Immature natural killer cell (primary cell): ENCODE results near the gene TOPBP1. TPM values are rescaled to one million over a fixed set of nuclear protein-coding genes. Genes with fewer than 3 reads are reported as not detected.

Experiments used
- DNase-seq, 3 donors: peaks; one replicate each; pipeline ENCODE4 v3.0.0; 2022; ENCODE audit warnings: mixed read lengths in 1 of 3
- H3K27ac Mint-ChIP-seq, 6 donors: one replicate each; pipeline ENCODE4 v1.8.0; 2020; ENCODE audit warnings: mixed read lengths in 6 of 6, mild to moderate bottlenecking in 5 of 6, inconsistent platforms in 4 of 6, moderate library complexity in 3 of 6
- H3K27me3 Mint-ChIP-seq, 3 donors: one replicate each; pipeline ENCODE4 v1.8.0; 2020 to 2021; ENCODE audit warnings: low read depth in 3 of 3, mild to moderate bottlenecking in 3 of 3, mixed read lengths in 3 of 3, moderate library complexity in 3 of 3, inconsistent platforms in 1 of 3
- H3K36me3 Mint-ChIP-seq, 3 donors: one replicate each; pipeline ENCODE4 v1.8.0; 2020; ENCODE audit warnings: mixed read lengths in 3 of 3, inconsistent platforms in 2 of 3, mild to moderate bottlenecking in 2 of 3
- H3K4me1 Mint-ChIP-seq, 2 donors: one replicate each; pipeline ENCODE4 v1.8.0; 2020; ENCODE audit warnings: inconsistent platforms in 2 of 2, mild to moderate bottlenecking in 2 of 2, mixed read lengths in 2 of 2, moderate library complexity in 1 of 2
- H3K4me3 Mint-ChIP-seq, 5 donors: one replicate each; pipeline ENCODE4 v1.8.0; 2020; ENCODE audit warnings: mild to moderate bottlenecking in 5 of 5, mixed read lengths in 5 of 5, inconsistent platforms in 3 of 5, moderate library complexity in 3 of 5
- H3K9me3 Mint-ChIP-seq, 6 donors: one replicate each; pipeline ENCODE4 v1.8.0; 2020; ENCODE audit warnings: mild to moderate bottlenecking in 6 of 6, mixed read lengths in 6 of 6, inconsistent platforms in 4 of 6, moderate library complexity in 3 of 6
- polyA plus RNA-seq, 3 donors: library from polyadenylated mRNA; unstranded; fragments of 300-500 nt; fragmentation: Illumina TruSeq; gene quantifications; one replicate each; pipeline ENCODE4 v1.2.3, GENCODE V29; 2021

Gene TOPBP1
- polyA plus RNA-seq, 3 donors from 2014 or later: 5.2 to 16.3 (median 12.2) TPM

DNA sequence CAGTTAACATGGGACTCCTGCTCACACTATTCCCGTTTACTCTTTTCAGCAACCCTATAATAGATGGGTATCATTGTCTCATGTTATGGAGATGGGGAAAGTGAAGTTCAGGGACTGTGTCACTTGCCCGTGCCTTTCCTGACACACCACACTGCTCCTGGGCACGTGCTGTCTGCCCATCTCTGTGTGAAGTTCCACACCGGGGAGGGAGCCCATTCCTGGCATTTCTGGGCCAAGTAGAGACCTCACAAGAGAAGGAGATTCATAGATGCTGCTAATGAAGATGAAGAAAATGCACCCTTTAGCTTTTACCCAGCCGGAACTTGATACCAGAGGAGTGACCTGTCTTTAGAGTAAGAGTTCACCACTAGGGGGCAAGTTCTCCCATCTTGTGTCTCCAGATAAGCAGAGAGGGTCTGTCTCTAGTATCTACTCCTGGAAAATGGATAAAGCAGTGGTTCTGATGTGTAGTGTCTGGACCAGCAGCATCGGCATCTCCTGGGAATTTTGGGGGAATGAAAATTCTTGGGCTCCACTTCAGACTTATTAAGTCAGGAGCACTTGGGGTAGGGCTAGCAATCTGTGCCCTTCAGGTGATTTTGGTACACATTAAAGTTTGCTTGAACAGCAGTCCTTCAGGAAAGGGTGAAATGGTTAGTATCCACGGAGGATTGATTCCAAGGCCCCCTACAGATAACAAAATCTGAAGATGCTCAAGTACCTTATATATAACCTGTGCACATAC, 2.0 kb upstream of the TOPBP1 start:
- H3K4me1 Mint-ChIP-seq: peaks cover 42 to 50% of the 10 kb centered on the region in 2 donors
- peak overlapping the region; percentile 86 to 98 (median 88) for H3K27ac Mint-ChIP-seq
- peaks cover 0 to 8% (median 0%) of the 10 kb centered on the region in 3 donors for H3K27me3 Mint-ChIP-seq
- peak overlapping the region; percentile 40 to 99 (median 73) for H3K4me3 Mint-ChIP-seq
- peaks cover 0 to 2% (median 0%) of the 10 kb centered on the region in 6 donors for H3K9me3 Mint-ChIP-seq
- H3K36me3 Mint-ChIP-seq: peaks cover 0 to 5% (median 0%) of the 10 kb centered on the region in 3 donors
- DNase-seq: peak; percentile 44 to 53 (median 47)

DNA sequence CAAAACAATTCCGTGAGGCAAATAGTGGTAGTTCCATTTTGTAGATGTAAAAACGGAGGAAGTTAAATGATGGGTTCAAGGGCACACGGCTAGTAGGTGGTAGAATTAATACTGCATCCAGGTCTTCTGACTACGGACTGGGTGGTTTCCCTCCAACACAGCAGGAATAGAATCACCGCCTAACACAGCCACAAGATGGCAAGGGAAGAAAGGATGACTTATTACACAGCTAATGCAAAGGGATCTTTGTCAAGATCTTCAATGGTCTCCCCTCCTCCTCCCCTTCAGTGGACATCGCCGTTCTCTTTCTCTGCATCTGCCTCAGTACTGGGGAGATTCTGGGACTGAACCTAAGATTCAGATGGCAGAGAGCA, 524 bp upstream of the TOPBP1 start:
- Mint-ChIP-seq H3K9me3 (peaks cover 0 to 2% (median 0%) of the 10 kb centered on the region in 6 donors), H3K36me3 (peaks cover 0 to 8% (median 5%) of the 10 kb centered on the region in 3 donors), H3K4me1 (peaks cover 43 to 50% of the 10 kb centered on the region in 2 donors), H3K27ac (peak overlapping the region; percentile 98 to 99 (median 98)), H3K4me3 (peak overlapping the region; percentile 96 to 99 (median 98)), H3K27me3 (peaks cover 0 to 8% (median 0%) of the 10 kb centered on the region in 3 donors)
- no peak for DNase-seq

DNA sequence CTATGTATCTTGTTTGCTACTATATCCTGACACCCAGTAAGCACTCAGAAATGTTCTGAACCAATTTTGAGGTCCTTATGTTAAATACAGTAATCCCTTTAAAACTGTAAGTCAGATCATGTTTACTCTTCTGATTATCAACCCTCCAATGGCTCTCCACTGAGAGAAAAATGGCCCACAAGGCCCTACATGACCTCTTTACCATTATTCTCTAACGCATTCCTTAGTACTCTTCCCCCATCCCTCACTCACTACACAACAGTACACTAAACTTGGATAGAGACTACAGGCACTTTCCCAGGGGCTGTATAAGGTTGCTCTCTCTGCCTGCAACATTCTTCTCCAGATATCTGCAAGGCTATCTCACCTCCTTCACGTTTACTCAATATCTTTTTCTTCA, 1.9 kb downstream of the TOPBP1 start:
- Mint-ChIP-seq H3K4me3 (peak overlapping the region; percentile 18 to 98 (median 86)), H3K4me1 (peaks cover 43 to 50% of the 10 kb centered on the region in 2 donors), H3K27ac (peak overlapping the region in 5 of 6 donors; percentile 16 to 98 (median 82)), H3K36me3 (peaks cover 0 to 24% (median 9%) of the 10 kb centered on the region in 3 donors), H3K27me3 (peaks cover 0 to 8% (median 0%) of the 10 kb centered on the region in 3 donors), H3K9me3 (peaks cover 0 to 2% (median 0%) of the 10 kb centered on the region in 6 donors)
- no peak for DNase-seq

DNA sequence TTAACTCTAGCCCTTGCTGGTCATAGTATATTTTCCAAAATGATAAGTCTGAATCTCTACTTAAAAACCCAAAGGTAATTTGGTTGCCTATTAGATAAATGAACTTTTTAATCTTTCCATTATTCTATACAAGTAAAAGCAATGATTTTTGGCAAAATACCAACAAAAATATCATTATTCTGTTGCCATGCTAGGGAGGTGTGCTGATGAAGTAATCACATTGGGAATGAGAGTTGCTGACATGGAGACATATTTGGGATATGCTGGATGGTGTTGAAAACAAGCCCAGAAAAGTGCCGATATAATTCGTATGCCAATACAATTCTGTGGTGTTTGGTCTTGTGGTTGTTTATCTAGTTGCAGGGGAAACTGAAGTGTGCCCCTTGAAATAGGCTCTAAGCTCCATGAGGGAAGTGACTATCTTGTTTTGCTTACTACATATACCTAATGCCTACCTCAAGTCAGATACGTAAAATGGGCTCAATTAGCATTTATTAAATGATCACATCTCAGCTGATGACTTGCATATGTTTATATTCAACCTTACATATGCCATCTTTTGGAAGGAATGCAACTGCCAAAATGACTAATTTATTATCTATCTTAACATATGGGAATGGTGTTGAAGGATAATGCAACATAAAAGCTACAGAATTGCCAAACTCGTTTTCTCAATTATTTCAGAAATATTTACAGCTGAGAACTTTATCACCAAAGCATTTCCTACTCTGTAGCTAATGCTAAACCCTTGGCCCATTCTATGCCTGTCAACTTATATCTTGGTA, 5.8 kb downstream of the TOPBP1 start:
- H3K27me3 Mint-ChIP-seq: peaks cover 0 to under 1% (median 0%) of the 10 kb centered on the region in 3 donors
- DNase-seq: no peak
- H3K9me3 Mint-ChIP-seq: peaks cover 0 to 2% (median 0%) of the 10 kb centered on the region in 6 donors
- H3K4me3 Mint-ChIP-seq: no peak overlapping the region
- peaks cover 6 to 43% (median 15%) of the 10 kb centered on the region in 3 donors for H3K36me3 Mint-ChIP-seq
- no peak overlapping the region for H3K27ac Mint-ChIP-seq
- H3K4me1 Mint-ChIP-seq: peaks cover 17 to 21% of the 10 kb centered on the region in 2 donors

DNA sequence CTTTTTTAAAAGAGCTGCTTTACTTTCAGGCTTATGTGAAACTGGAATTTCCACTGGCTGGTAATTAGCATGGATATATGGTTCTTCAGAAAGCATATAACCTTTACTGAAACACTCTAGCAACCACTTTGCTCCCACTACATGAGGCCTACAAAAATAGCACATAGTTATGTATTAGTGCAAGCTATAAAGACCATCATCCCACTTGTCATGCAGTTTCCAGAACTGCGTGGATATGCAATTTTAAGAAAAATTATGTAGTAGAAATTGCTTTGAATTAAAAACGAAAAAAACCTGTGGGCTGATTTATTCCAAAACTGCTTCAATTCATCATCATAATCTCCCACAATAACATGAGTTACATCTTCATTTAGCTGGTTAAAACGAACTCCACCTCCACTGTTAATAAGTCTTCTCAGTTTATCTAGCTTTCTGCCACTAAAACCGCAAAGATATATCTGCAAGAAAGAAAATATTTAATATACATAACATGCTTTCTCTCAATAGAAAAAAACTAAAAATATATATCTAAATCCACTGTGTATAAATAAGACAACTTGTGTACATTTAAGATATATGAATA, 12.2 kb downstream of the TOPBP1 start:
- Mint-ChIP-seq H3K9me3 (no peaks in the 10 kb centered on the region), H3K4me1 (peaks cover 2 to 5% of the 10 kb centered on the region in 2 donors), H3K4me3 (no peak overlapping the region), H3K27ac (no peak overlapping the region), H3K36me3 (peaks cover 18 to 43% (median 25%) of the 10 kb centered on the region in 3 donors), H3K27me3 (no peaks in the 10 kb centered on the region)
- DNase-seq: no peak

DNA sequence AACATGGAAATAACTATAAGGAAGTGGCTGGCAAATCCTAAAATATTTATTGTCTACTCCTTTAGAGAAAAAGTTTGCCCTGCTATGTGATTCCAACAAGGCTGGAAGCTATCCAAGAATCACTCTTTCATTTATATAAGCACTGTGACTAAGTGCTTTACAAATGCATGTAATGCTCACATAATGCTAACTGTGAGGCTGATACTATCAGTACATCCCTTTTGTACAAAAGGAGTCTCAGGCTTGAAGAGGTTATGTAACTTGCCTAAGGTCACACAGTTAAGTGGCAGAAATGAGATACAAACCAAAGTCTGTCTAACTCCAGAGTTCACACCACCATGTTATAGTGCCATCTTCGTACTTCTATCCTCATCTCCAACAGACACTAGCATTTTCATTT, 17.0 kb downstream of the TOPBP1 start:
- Mint-ChIP-seq H3K4me1 (peaks cover 2 to 5% of the 10 kb centered on the region in 2 donors), H3K27ac (no peak overlapping the region)

DNA sequence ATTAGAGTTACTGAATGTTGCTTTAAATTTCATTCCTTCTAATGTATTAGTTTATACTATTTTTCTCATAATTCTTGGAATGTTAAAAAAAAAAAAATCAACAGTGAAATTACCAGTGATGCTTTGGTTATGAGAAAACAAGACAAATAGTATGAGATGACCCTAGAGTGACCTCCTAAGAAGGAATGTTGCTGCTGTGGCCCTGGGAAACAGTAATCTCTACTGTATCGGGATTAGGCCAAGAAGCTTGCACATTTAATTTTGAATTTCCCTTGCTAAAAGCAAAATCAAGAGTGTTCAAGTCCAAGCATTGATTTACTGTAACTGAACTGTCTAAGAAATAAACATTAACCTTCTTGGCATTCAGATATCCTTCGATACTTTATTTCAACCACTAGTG, 18.1 kb downstream of the TOPBP1 start:
- no peak for DNase-seq
- Mint-ChIP-seq H3K4me3 (no peak overlapping the region), H3K27ac (no peak overlapping the region), H3K27me3 (no peaks in the 10 kb centered on the region), H3K9me3 (no peaks in the 10 kb centered on the region), H3K36me3 (peaks cover 31 to 64% (median 49%) of the 10 kb centered on the region in 3 donors), H3K4me1 (peaks cover 2 to 5% of the 10 kb centered on the region in 2 donors)

More for the DNA sequence above, 17.0 kb downstream of the TOPBP1 start:
- H3K36me3 Mint-ChIP-seq: peaks cover 23 to 52% (median 37%) of the 10 kb centered on the region in 3 donors
- H3K4me3 Mint-ChIP-seq: no peak overlapping the region
- no peaks in the 10 kb centered on the region for H3K27me3 Mint-ChIP-seq
- H3K9me3 Mint-ChIP-seq: no peaks in the 10 kb centered on the region
- DNase-seq: no peak

DNA sequence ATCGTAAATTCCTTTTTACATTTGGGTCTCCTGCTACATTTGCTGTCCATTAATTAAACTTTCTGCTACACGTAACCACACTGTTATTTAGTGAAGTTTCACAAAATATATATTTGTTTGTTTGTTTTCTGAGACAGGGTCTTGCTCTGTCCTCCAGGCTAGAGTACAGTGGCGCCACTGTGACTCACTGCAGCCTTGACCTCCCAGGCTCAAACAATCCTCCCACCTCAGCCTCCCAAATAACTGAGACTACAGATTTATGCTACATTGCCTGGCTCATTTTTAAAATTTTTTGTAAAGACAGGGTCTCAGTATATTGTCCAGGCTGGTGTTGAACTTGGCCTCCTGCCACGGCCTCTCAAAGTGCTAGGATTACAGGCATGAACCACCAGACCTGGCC, 20.5 kb downstream of the TOPBP1 start:
- Mint-ChIP-seq H3K4me3 (no peak overlapping the region), H3K36me3 (peaks cover 20 to 68% (median 52%) of the 10 kb centered on the region in 3 donors), H3K27ac (no peak overlapping the region), H3K27me3 (no peaks in the 10 kb centered on the region), H3K9me3 (no peaks in the 10 kb centered on the region), H3K4me1 (no peaks in the 10 kb centered on the region)
- DNase-seq: no peak

DNA sequence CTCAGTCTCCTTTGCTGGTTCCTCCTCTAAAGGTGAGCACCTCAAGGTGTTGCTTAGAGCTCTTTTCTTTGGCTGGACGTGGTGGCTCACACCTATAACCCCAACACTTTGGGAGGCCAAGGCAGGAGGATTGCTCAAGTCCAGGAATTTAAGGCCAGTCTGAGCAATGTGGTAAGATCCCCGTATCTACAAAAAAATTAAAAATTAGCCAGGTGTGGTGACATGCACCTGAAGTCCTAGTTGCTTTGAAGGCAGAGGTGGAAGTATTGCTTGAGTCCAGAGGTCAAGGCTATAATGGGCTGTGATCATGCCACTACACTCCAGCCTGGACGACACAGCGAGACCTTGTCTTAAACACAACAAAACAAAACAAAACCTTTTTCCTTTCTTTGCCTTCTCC, 28.3 kb downstream of the TOPBP1 start:
- no peak for DNase-seq
- no peak overlapping the region for H3K27ac Mint-ChIP-seq
- H3K36me3 Mint-ChIP-seq: peaks cover 21 to 48% (median 27%) of the 10 kb centered on the region in 3 donors
- H3K4me1 Mint-ChIP-seq: peaks cover 0 to 6% of the 10 kb centered on the region in 2 donors
- no peaks in the 10 kb centered on the region for H3K9me3 Mint-ChIP-seq
- H3K27me3 Mint-ChIP-seq: peaks cover 0 to 4% (median 0%) of the 10 kb centered on the region in 3 donors
- no peak overlapping the region for H3K4me3 Mint-ChIP-seq

DNA sequence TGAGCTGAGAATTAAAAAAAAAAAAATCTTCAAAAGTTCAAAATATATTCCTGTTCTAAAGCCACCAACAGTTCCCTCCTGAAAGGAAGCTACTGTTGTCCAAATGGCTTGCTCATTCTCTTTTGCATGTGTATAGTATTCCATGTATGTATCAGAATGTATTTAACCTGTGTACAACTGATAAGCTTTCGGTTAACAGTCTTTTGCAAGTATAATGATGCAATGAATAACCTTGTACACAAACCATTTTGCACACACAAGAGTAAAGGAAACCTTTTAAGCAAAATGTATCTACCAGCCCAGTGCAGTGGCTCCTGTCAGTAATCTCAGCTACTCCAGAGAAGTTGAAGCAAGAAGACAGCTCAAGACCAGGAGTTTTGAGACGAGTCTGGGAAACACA, 32.6 kb downstream of the TOPBP1 start:
- Mint-ChIP-seq H3K4me3 (no peak overlapping the region), H3K27ac (peak overlapping the region in 1 of 6 donors; percentile 40), H3K4me1 (no peaks in the 10 kb centered on the region), H3K9me3 (no peaks in the 10 kb centered on the region), H3K36me3 (peaks cover 14 to 28% (median 20%) of the 10 kb centered on the region in 3 donors), H3K27me3 (peaks cover 0 to 4% (median 0%) of the 10 kb centered on the region in 3 donors)
- no peak for DNase-seq

DNA sequence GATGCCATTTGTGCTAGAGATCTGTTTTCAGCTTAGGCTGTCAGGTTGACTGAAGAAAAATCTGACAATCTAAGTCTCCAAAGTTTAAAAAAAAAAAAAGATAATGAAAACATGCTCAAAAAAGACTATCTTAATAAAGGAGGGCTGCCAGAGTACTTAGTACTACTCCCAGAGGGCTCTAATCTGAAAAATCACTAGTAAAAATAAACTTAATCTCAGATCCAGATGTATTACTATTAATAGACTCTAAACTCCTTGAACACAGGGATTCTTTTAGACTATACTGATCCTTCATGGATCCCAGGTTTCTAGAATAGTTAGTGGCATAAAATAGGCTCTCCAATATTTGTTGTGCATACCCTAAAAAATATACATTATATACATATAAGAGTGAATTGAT, 34.0 kb downstream of the TOPBP1 start:
- peaks cover 20 to 23% (median 21%) of the 10 kb centered on the region in 3 donors for H3K36me3 Mint-ChIP-seq
- DNase-seq: no peak
- H3K4me3 Mint-ChIP-seq: no peak overlapping the region
- no peak overlapping the region for H3K27ac Mint-ChIP-seq
- H3K4me1 Mint-ChIP-seq: no peaks in the 10 kb centered on the region
- H3K9me3 Mint-ChIP-seq: no peaks in the 10 kb centered on the region
- peaks cover 0 to 4% (median 0%) of the 10 kb centered on the region in 3 donors for H3K27me3 Mint-ChIP-seq

DNA sequence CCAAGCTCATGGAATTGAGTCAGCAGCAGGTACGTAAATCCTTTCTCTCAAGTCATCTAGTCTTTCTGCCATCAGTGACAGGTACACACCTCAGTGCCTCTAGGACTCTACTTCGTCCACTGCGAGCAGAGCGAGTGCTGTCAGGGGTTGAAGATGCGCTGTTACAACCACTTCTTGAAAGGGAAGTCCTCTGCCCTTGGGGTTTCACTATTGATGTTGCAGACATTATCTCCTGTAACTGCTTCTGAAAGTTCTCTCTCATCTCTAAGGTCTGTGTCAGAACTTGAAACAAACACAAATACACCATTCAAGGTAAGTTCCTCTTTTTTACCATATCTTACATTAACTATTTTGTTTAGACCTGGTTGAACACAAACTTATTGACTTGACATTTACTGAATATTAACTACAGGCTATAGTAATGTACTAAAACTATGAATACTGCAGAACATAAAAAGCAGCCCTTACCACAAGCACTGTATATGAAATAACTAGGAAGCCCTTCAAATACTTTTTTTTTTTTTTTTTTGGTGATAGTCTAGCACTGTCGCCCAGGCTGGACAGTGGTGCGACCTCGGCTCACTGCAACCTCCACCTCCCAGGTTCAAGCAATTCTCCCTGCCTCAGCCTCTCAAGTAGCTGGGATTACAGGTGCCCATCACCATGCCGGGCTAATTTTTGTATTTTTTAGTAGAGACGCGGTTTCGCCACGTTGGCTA, 41.5 kb downstream of the TOPBP1 start:
- DNase-seq: no peak
- no peaks in the 10 kb centered on the region for H3K9me3 Mint-ChIP-seq
- H3K27ac Mint-ChIP-seq: no peak overlapping the region
- H3K4me1 Mint-ChIP-seq: no peaks in the 10 kb centered on the region
- H3K4me3 Mint-ChIP-seq: no peak overlapping the region
- H3K36me3 Mint-ChIP-seq: peaks cover 26 to 51% (median 33%) of the 10 kb centered on the region in 3 donors
- H3K27me3 Mint-ChIP-seq: no peaks in the 10 kb centered on the region

DNA sequence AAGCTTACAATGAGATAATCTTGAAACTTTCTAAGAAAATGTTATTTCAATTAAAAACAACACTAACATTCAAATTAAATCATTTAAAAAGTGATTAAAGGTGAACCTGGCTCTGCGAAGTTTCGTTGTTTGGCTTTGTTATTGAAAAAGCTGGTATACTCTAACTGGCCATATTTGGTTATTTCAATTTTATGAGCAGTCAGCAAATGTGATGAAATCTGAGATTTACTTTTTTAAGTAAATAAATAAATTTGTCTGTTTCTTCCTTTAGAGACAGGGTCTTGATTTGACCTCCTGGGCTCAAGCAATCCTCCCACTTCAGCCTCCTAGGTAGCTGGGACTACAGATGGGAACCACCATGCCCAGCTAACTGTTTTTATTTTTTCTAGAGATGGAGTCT, 50.2 kb downstream of the TOPBP1 start:
- H3K9me3 Mint-ChIP-seq: no peaks in the 10 kb centered on the region
- H3K27me3 Mint-ChIP-seq: no peaks in the 10 kb centered on the region
- no peaks in the 10 kb centered on the region for H3K4me1 Mint-ChIP-seq
- DNase-seq: no peak
- peaks cover 25 to 42% (median 26%) of the 10 kb centered on the region in 3 donors for H3K36me3 Mint-ChIP-seq
- H3K4me3 Mint-ChIP-seq: no peak overlapping the region
- no peak overlapping the region for H3K27ac Mint-ChIP-seq
